ENCODE data around the gene HMCN2.

The HMCN2 gene

GRCh38 chr9:130370226-130370625 lies 104.7 kb downstream of the HMCN2 start:
- Histone ChIP-seq H2AFZ (ENCODE audit: low read length, unreplicated experiment) (no peak overlapping the region), H3K79me2 (ENCODE audit: control insufficient read depth, insufficient read depth, low read length, unreplicated experiment) (no peaks in the 10 kb centered on the region), H3K27ac (ENCODE audit: low read depth, low read length) (no peak overlapping the region), H3K27me3 (ENCODE audit: insufficient read depth, low read length) (no peaks in the 10 kb centered on the region), H3K36me3 (ENCODE audit: insufficient read depth, low read length) (no peaks in the 10 kb centered on the region), H3K4me3 (ENCODE audit: low read depth, low read length) (no peak overlapping the region), H3K4me1 (ENCODE audit: control insufficient read depth, insufficient read depth, low read length, unreplicated experiment) (no peaks in the 10 kb centered on the region)

DNA sequence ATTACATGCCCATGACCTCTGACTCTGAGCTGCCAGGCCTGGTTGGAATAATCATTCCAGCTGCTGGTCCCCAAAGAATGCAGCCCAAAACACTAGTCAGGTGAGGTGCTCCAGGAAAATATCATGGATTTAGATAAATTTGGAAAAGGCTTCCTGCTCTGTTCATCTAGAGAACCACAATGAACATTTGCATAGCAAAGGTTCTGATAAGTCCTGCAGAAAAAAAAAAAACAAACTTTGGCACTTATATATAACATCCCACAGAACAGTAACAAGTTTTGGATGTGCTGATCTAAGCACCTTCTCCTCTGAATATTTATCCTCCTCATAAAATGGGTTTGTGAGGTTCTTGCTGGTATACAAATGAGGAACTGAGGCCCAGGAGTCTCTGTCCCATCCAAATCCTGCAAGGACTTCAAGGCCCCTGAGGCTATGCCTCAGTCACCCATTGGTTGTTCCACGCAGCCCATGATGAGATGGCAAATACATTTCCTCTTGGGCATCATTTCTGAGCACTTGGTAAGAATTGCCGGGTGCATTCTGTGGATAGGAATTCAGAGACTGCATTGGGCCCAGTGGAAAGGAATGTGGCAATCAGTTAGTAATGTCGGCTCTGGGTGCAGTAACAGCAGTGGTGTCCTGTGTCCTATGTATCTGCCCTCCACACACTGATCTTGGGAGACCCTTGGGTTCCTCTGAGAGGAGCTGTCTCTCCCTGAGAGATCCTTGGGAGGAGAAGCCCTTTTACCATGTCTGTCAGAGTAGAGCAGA lies 105.8 kb downstream of the HMCN2 start:
- no peaks in the 10 kb centered on the region for H3K79me2 ChIP-seq (ENCODE audit: control insufficient read depth, insufficient read depth, low read length, unreplicated experiment)
- H3K36me3 ChIP-seq (ENCODE audit: insufficient read depth, low read length): no peaks in the 10 kb centered on the region
- no peak overlapping the region for H3K27ac ChIP-seq (ENCODE audit: low read depth, low read length)
- H3K4me1 ChIP-seq (ENCODE audit: control insufficient read depth, insufficient read depth, low read length, unreplicated experiment): no peaks in the 10 kb centered on the region
- H2AFZ ChIP-seq (ENCODE audit: low read length, unreplicated experiment): no peak overlapping the region
- H3K27me3 ChIP-seq (ENCODE audit: insufficient read depth, low read length): no peaks in the 10 kb centered on the region
- no peak overlapping the region for H3K4me3 ChIP-seq (ENCODE audit: low read depth, low read length)

GRCh38 chr9:130372057-130372456 lies 106.5 kb downstream of the HMCN2 start:
- H2AFZ ChIP-seq (ENCODE audit: low read length, unreplicated experiment): no peak overlapping the region
- no peaks in the 10 kb centered on the region for H3K4me1 ChIP-seq (ENCODE audit: control insufficient read depth, insufficient read depth, low read length, unreplicated experiment)
- H3K27me3 ChIP-seq (ENCODE audit: insufficient read depth, low read length): no peaks in the 10 kb centered on the region
- H3K79me2 ChIP-seq (ENCODE audit: control insufficient read depth, insufficient read depth, low read length, unreplicated experiment): no peaks in the 10 kb centered on the region
- no peaks in the 10 kb centered on the region for H3K36me3 ChIP-seq (ENCODE audit: insufficient read depth, low read length)
- no peak overlapping the region for H3K27ac ChIP-seq (ENCODE audit: low read depth, low read length)
- H3K4me3 ChIP-seq (ENCODE audit: low read depth, low read length): no peak overlapping the region

DNA sequence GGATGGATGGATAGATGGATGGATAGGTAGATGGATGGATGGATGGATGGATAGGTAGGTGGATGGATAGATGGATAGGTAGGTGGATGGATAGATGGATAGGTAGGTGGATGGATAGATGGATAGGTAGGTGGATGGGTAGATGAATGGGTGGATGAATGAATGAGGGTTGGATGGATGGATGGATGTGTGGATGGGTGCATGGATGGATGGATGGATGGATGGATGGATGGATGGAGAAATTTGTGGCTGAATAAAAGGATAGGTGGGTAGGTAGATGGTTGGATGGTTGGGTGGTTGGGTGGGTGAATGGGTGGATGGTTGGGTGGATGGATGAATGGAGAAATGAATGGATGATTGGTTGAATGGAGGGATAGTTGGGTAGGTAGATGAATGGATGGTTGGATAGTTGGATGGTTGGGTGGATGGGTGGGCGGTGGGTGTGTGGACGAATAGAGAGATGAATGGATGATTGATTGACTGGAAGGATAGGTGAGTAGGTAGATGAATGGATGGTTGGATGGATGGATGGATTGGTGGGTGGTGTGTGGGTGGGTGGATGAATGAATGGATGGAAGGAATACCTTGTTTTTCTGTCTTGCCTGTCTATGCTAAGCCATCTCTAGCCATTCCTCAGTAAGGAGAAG lies 108.2 kb downstream of the HMCN2 start:
- no peaks in the 10 kb centered on the region for H3K4me1 ChIP-seq (ENCODE audit: control insufficient read depth, insufficient read depth, low read length, unreplicated experiment)
- no peaks in the 10 kb centered on the region for H3K27me3 ChIP-seq (ENCODE audit: insufficient read depth, low read length)
- no peak overlapping the region for H2AFZ ChIP-seq (ENCODE audit: low read length, unreplicated experiment)
- H3K4me3 ChIP-seq (ENCODE audit: low read depth, low read length): no peak overlapping the region
- H3K79me2 ChIP-seq (ENCODE audit: control insufficient read depth, insufficient read depth, low read length, unreplicated experiment): no peaks in the 10 kb centered on the region
- no peaks in the 10 kb centered on the region for H3K36me3 ChIP-seq (ENCODE audit: insufficient read depth, low read length)
- H3K27ac ChIP-seq (ENCODE audit: low read depth, low read length): no peak overlapping the region

DNA sequence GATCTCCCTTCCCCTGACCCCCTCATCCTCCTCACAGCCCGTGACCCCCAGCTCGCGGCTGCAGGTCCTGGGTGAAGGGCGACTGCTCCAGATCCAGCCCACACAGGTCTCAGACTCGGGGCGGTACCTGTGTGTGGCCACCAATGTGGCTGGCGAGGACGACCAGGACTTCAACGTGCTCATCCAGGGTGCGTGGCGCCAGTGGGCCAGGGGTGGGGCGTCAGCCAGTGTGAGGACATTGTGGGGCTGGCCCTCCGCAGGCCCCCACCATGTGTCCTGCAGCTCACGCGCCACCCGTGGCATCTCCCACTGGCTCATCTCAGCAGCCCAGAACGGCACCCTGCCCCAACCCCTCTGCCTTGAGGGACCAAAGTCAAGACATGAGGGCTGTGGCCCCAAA lies 112.1 kb downstream of the HMCN2 start:
- Histone ChIP-seq H2AFZ (ENCODE audit: low read length, unreplicated experiment) (no peak overlapping the region), H3K27me3 (ENCODE audit: insufficient read depth, low read length) (no peaks in the 10 kb centered on the region), H3K4me1 (ENCODE audit: control insufficient read depth, insufficient read depth, low read length, unreplicated experiment) (no peaks in the 10 kb centered on the region)

DNA sequence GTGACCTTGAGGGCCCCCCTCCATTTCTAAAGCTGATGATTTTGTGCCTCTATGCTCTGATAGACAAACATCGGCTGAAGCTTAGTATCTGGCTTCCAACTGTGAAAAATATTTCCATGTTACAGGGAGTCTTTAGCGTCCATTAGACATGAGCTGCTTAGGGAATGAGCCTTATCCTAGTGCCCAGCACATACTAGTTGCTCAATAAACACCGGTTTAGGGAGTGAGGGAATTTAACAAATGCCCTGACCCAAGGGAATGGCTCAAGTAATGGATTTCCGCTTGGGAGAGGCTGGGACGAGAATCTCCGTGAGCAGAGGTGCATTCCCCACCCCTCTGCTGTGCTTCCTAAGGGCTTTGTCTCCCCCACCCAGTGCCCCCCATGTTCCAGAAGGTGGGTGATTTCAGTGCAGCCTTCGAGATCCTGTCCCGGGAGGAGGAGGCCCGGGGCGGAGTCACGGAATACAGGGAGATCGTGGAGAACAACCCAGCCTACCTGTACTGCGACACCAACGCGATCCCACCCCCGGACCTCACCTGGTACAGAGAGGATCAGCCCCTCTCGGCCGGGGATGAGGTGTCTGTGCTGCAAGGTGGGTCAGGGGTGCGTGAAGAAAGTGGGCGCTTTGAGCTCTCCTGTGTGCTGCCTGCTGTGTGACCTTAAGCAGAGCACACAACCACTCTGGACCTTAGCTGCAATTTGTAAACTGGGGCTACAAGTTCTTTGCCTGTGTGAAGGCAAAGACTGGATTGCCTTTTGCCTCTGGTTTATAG lies 113.5 kb downstream of the HMCN2 start:
- no peak overlapping the region for H2AFZ ChIP-seq (ENCODE audit: low read length, unreplicated experiment)
- H3K36me3 ChIP-seq (ENCODE audit: insufficient read depth, low read length): no peaks in the 10 kb centered on the region
- H3K4me3 ChIP-seq (ENCODE audit: low read depth, low read length): no peak overlapping the region
- no peaks in the 10 kb centered on the region for H3K79me2 ChIP-seq (ENCODE audit: control insufficient read depth, insufficient read depth, low read length, unreplicated experiment)
- H3K27ac ChIP-seq (ENCODE audit: low read depth, low read length): no peak overlapping the region
- no peaks in the 10 kb centered on the region for H3K27me3 ChIP-seq (ENCODE audit: insufficient read depth, low read length)
- no peaks in the 10 kb centered on the region for H3K4me1 ChIP-seq (ENCODE audit: control insufficient read depth, insufficient read depth, low read length, unreplicated experiment)

More for the DNA sequence above, 112.1 kb downstream of the HMCN2 start:
- no peaks in the 10 kb centered on the region for H3K79me2 ChIP-seq (ENCODE audit: control insufficient read depth, insufficient read depth, low read length, unreplicated experiment)
- H3K27ac ChIP-seq (ENCODE audit: low read depth, low read length): no peak overlapping the region
- H3K36me3 ChIP-seq (ENCODE audit: insufficient read depth, low read length): no peaks in the 10 kb centered on the region
- H3K4me3 ChIP-seq (ENCODE audit: low read depth, low read length): no peak overlapping the region

GRCh38 chr9:130379649-130379970 lies 114.0 kb downstream of the HMCN2 start:
- H3K4me3 ChIP-seq (ENCODE audit: low read depth, low read length): no peak overlapping the region
- no peaks in the 10 kb centered on the region for H3K4me1 ChIP-seq (ENCODE audit: control insufficient read depth, insufficient read depth, low read length, unreplicated experiment)
- H3K79me2 ChIP-seq (ENCODE audit: control insufficient read depth, insufficient read depth, low read length, unreplicated experiment): no peaks in the 10 kb centered on the region
- no peak overlapping the region for H3K27ac ChIP-seq (ENCODE audit: low read depth, low read length)
- no peaks in the 10 kb centered on the region for H3K27me3 ChIP-seq (ENCODE audit: insufficient read depth, low read length)
- H3K36me3 ChIP-seq (ENCODE audit: insufficient read depth, low read length): no peaks in the 10 kb centered on the region
- H2AFZ ChIP-seq (ENCODE audit: low read length, unreplicated experiment): no peak overlapping the region

- H3K4me1 ChIP-seq (ENCODE audit: control insufficient read depth, insufficient read depth, low read length, unreplicated experiment): no peaks in the 10 kb centered on the region
- no peak overlapping the region for H2AFZ ChIP-seq (ENCODE audit: low read length, unreplicated experiment)
- no peak overlapping the region for H3K27ac ChIP-seq (ENCODE audit: low read depth, low read length)
- H3K79me2 ChIP-seq (ENCODE audit: control insufficient read depth, insufficient read depth, low read length, unreplicated experiment): no peaks in the 10 kb centered on the region
- no peak overlapping the region for H3K4me3 ChIP-seq (ENCODE audit: low read depth, low read length)
- H3K36me3 ChIP-seq (ENCODE audit: insufficient read depth, low read length): no peaks in the 10 kb centered on the region
- H3K27me3 ChIP-seq (ENCODE audit: insufficient read depth, low read length): no peaks in the 10 kb centered on the region
These were observed 115.4 kb downstream of the HMCN2 start for GRCh38 chr9:130380920-130381469.

- no peaks in the 10 kb centered on the region for H3K4me1 ChIP-seq (ENCODE audit: control insufficient read depth, insufficient read depth, low read length, unreplicated experiment)
- no peaks in the 10 kb centered on the region for H3K36me3 ChIP-seq (ENCODE audit: insufficient read depth, low read length)
- no peak overlapping the region for H2AFZ ChIP-seq (ENCODE audit: low read length, unreplicated experiment)
- no peaks in the 10 kb centered on the region for H3K79me2 ChIP-seq (ENCODE audit: control insufficient read depth, insufficient read depth, low read length, unreplicated experiment)
- H3K4me3 ChIP-seq (ENCODE audit: low read depth, low read length): no peak overlapping the region
- no peak overlapping the region for H3K27ac ChIP-seq (ENCODE audit: low read depth, low read length)
- H3K27me3 ChIP-seq (ENCODE audit: insufficient read depth, low read length): no peaks in the 10 kb centered on the region
These were observed 116.1 kb downstream of the HMCN2 start for GRCh38 chr9:130381660-130382059.

GRCh38 chr9:130382096-130382495 lies 116.5 kb downstream of the HMCN2 start:
- Histone ChIP-seq H2AFZ (ENCODE audit: low read length, unreplicated experiment) (no peak overlapping the region), H3K27ac (ENCODE audit: low read depth, low read length) (no peak overlapping the region), H3K79me2 (ENCODE audit: control insufficient read depth, insufficient read depth, low read length, unreplicated experiment) (no peaks in the 10 kb centered on the region), H3K4me3 (ENCODE audit: low read depth, low read length) (no peak overlapping the region), H3K27me3 (ENCODE audit: insufficient read depth, low read length) (no peaks in the 10 kb centered on the region), H3K4me1 (ENCODE audit: control insufficient read depth, insufficient read depth, low read length, unreplicated experiment) (no peaks in the 10 kb centered on the region), H3K36me3 (ENCODE audit: insufficient read depth, low read length) (no peaks in the 10 kb centered on the region)
